ENCODE results near the gene GJE1.
"Not testable (repeated sequence)": the region's sequence is repeated elsewhere in the genome, so short reads cannot be mapped to it uniquely, and the experiment has no call there.

Gene GJE1

GRCh38 chr6:142132625-142133024, at the start of gene GJE1:
GJE1 (plus strand) TSS chr6:142132925; CDS start chr6:142133159, 234 bp downstream.
- Histone ChIP-seq H3K9ac (ENCODE audit: low read depth, low read length) (no peak within 1 kb of the TSS), H3K4me1 (ENCODE audit: insufficient read depth, low read length) (0 out of 2 replicates have a peak, but pooled peaks cover 2% of the 10 kb centered on the region), H3K27me3 (ENCODE audit: insufficient read depth, low read length) (no peaks in the 10 kb centered on the region), H3K4me3 (ENCODE audit: low read length) (no peak within 1 kb of the TSS), H3K9me3 (ENCODE audit: insufficient read depth, low read depth, low read length) (no peaks in the 10 kb centered on the region), H3K36me3 (ENCODE audit: insufficient read depth, low read depth, low read length) (no peaks in the 10 kb centered on the region), H3K27ac (ENCODE audit: low read length) (no peak within 1 kb of the TSS)

GRCh38 chr6:142087950-142088857, 44.5 kb upstream of the GJE1 start:
- no peak overlapping the region for H3K27ac ChIP-seq (ENCODE audit: low read length)
- H3K36me3 ChIP-seq (ENCODE audit: insufficient read depth, low read depth, low read length), result no peaks in the 10 kb centered on the region
- H3K9me3 ChIP-seq (ENCODE audit: insufficient read depth, low read depth, low read length), result no peaks in the 10 kb centered on the region
- H3K27me3 ChIP-seq (ENCODE audit: insufficient read depth, low read length), result peaks cover 20% of the 10 kb centered on the region
- no peak overlapping the region for H3K9ac ChIP-seq (ENCODE audit: low read depth, low read length)
- peak overlapping the region; percentile 62 for H3K4me3 ChIP-seq (ENCODE audit: low read length)
- H3K4me1 ChIP-seq (ENCODE audit: insufficient read depth, low read length), result no peaks in the 10 kb centered on the region

GRCh38 chr6:142088858-142089216, 43.9 kb upstream of the GJE1 start:
- no peak overlapping the region for H3K9ac ChIP-seq (ENCODE audit: low read depth, low read length)
- H3K27me3 ChIP-seq (ENCODE audit: insufficient read depth, low read length), result peaks cover 20% of the 10 kb centered on the region
- H3K36me3 ChIP-seq (ENCODE audit: insufficient read depth, low read depth, low read length), result no peaks in the 10 kb centered on the region
- no peaks in the 10 kb centered on the region for H3K9me3 ChIP-seq (ENCODE audit: insufficient read depth, low read depth, low read length)
- H3K27ac ChIP-seq (ENCODE audit: low read length), result no peak overlapping the region
- no peaks in the 10 kb centered on the region for H3K4me1 ChIP-seq (ENCODE audit: insufficient read depth, low read length)
- H3K4me3 ChIP-seq (ENCODE audit: low read length), result peak overlapping the region; percentile 62

GRCh38 chr6:142104820-142105219, 27.9 kb upstream of the GJE1 start:
- H3K9me3 ChIP-seq (ENCODE audit: insufficient read depth, low read depth, low read length); H3K27me3 ChIP-seq (ENCODE audit: insufficient read depth, low read length); H3K27ac ChIP-seq (ENCODE audit: low read length); H3K4me3 ChIP-seq (ENCODE audit: low read length); H3K36me3 ChIP-seq (ENCODE audit: insufficient read depth, low read depth, low read length); H3K9ac ChIP-seq (ENCODE audit: low read depth, low read length); H3K4me1 ChIP-seq (ENCODE audit: insufficient read depth, low read length): not testable (repeated sequence)

- H3K4me1 ChIP-seq (ENCODE audit: insufficient read depth, low read length); H3K4me3 ChIP-seq (ENCODE audit: low read length); H3K27me3 ChIP-seq (ENCODE audit: insufficient read depth, low read length); H3K9me3 ChIP-seq (ENCODE audit: insufficient read depth, low read depth, low read length); H3K27ac ChIP-seq (ENCODE audit: low read length); H3K9ac ChIP-seq (ENCODE audit: low read depth, low read length); H3K36me3 ChIP-seq (ENCODE audit: insufficient read depth, low read depth, low read length): not testable (repeated sequence)
These were observed 21.9 kb upstream of the GJE1 start for GRCh38 chr6:142110820-142111219.

- Histone ChIP-seq H3K4me1 (ENCODE audit: insufficient read depth, low read length) (no peaks in the 10 kb centered on the region), H3K9ac (ENCODE audit: low read depth, low read length) (no peak overlapping the region), H3K36me3 (ENCODE audit: insufficient read depth, low read depth, low read length) (no peaks in the 10 kb centered on the region), H3K27me3 (ENCODE audit: insufficient read depth, low read length) (no peaks in the 10 kb centered on the region), H3K4me3 (ENCODE audit: low read length) (no peak overlapping the region), H3K27ac (ENCODE audit: low read length) (no peak overlapping the region), H3K9me3 (ENCODE audit: insufficient read depth, low read depth, low read length) (no peaks in the 10 kb centered on the region)
These were observed 20.2 kb upstream of the GJE1 start for GRCh38 chr6:142112451-142113061.

- H3K27ac ChIP-seq (ENCODE audit: low read length), result no peak overlapping the region
- H3K9ac ChIP-seq (ENCODE audit: low read depth, low read length), result no peak overlapping the region
- H3K9me3 ChIP-seq (ENCODE audit: insufficient read depth, low read depth, low read length), result no peaks in the 10 kb centered on the region
- H3K27me3 ChIP-seq (ENCODE audit: insufficient read depth, low read length), result no peaks in the 10 kb centered on the region
- H3K4me1 ChIP-seq (ENCODE audit: insufficient read depth, low read length), result no peaks in the 10 kb centered on the region
- H3K4me3 ChIP-seq (ENCODE audit: low read length), result no peak overlapping the region
- no peaks in the 10 kb centered on the region for H3K36me3 ChIP-seq (ENCODE audit: insufficient read depth, low read depth, low read length)
These were observed 15.4 kb upstream of the GJE1 start for GRCh38 chr6:142117366-142117765.

- no peak overlapping the region for H3K4me3 ChIP-seq (ENCODE audit: low read length)
- no peaks in the 10 kb centered on the region for H3K27me3 ChIP-seq (ENCODE audit: insufficient read depth, low read length)
- H3K9me3 ChIP-seq (ENCODE audit: insufficient read depth, low read depth, low read length), result no peaks in the 10 kb centered on the region
- H3K9ac ChIP-seq (ENCODE audit: low read depth, low read length), result no peak overlapping the region
- no peaks in the 10 kb centered on the region for H3K36me3 ChIP-seq (ENCODE audit: insufficient read depth, low read depth, low read length)
- no peaks in the 10 kb centered on the region for H3K4me1 ChIP-seq (ENCODE audit: insufficient read depth, low read length)
- no peak overlapping the region for H3K27ac ChIP-seq (ENCODE audit: low read length)
These were observed 14.4 kb upstream of the GJE1 start for GRCh38 chr6:142118328-142118727.

GRCh38 chr6:142118925-142119324, 13.8 kb upstream of the GJE1 start:
- Histone ChIP-seq H3K27ac (ENCODE audit: low read length) (no peak overlapping the region), H3K4me1 (ENCODE audit: insufficient read depth, low read length) (no peaks in the 10 kb centered on the region), H3K36me3 (ENCODE audit: insufficient read depth, low read depth, low read length) (no peaks in the 10 kb centered on the region), H3K9me3 (ENCODE audit: insufficient read depth, low read depth, low read length) (no peaks in the 10 kb centered on the region), H3K27me3 (ENCODE audit: insufficient read depth, low read length) (no peaks in the 10 kb centered on the region), H3K4me3 (ENCODE audit: low read length) (no peak overlapping the region), H3K9ac (ENCODE audit: low read depth, low read length) (no peak overlapping the region)

GRCh38 chr6:142121342-142121741, 11.4 kb upstream of the GJE1 start:
- Histone ChIP-seq H3K36me3 (ENCODE audit: insufficient read depth, low read depth, low read length) (no peaks in the 10 kb centered on the region), H3K9me3 (ENCODE audit: insufficient read depth, low read depth, low read length) (no peaks in the 10 kb centered on the region), H3K27ac (ENCODE audit: low read length) (no peak overlapping the region), H3K9ac (ENCODE audit: low read depth, low read length) (no peak overlapping the region), H3K4me1 (ENCODE audit: insufficient read depth, low read length) (no peaks in the 10 kb centered on the region), H3K4me3 (ENCODE audit: low read length) (no peak overlapping the region), H3K27me3 (ENCODE audit: insufficient read depth, low read length) (no peaks in the 10 kb centered on the region)

GRCh38 chr6:142130814-142131213, 1.9 kb upstream of the GJE1 start:
- no peak overlapping the region for H3K27ac ChIP-seq (ENCODE audit: low read length)
- H3K9me3 ChIP-seq (ENCODE audit: insufficient read depth, low read depth, low read length), result no peaks in the 10 kb centered on the region
- H3K4me1 ChIP-seq (ENCODE audit: insufficient read depth, low read length), result 0 out of 2 replicates have a peak, but pooled peaks cover 2% of the 10 kb centered on the region
- H3K27me3 ChIP-seq (ENCODE audit: insufficient read depth, low read length), result no peaks in the 10 kb centered on the region
- H3K36me3 ChIP-seq (ENCODE audit: insufficient read depth, low read depth, low read length), result no peaks in the 10 kb centered on the region
- H3K4me3 ChIP-seq (ENCODE audit: low read length), result no peak overlapping the region
- H3K9ac ChIP-seq (ENCODE audit: low read depth, low read length), result no peak overlapping the region

- Histone ChIP-seq H3K4me1 (ENCODE audit: insufficient read depth, low read length) (no peaks in the 10 kb centered on the region), H3K9me3 (ENCODE audit: insufficient read depth, low read depth, low read length) (no peaks in the 10 kb centered on the region), H3K36me3 (ENCODE audit: insufficient read depth, low read depth, low read length) (no peaks in the 10 kb centered on the region), H3K4me3 (ENCODE audit: low read length) (no peak overlapping the region), H3K27me3 (ENCODE audit: insufficient read depth, low read length) (no peaks in the 10 kb centered on the region), H3K27ac (ENCODE audit: low read length) (no peak overlapping the region), H3K9ac (ENCODE audit: low read depth, low read length) (no peak overlapping the region)
These were observed 6.2 kb downstream of the GJE1 start for GRCh38 chr6:142138876-142139275.
